ENCODE results near the gene LCORL.

Gene LCORL

DNA sequence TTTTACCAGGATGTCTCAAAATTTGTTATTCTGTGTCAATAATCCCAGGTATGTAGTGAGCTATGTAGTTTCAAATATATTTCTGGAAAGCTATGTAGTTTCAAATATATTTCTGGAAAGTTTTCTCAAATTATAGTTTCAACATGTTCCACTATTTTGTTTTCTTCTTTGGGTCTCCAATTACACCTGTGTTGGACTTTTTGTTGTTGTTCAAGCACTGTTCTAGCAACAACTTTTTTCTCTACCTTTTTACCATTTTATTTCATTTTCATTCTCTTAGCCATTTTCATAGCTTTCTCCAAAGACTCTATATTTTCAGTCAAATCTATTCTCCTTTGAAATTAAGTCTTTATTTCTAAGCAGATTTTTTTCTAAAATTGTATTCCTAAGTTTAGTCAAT is 88.4 kb downstream of the LCORL start:
- H3K4me3 ChIP-seq (replicated peaks; ENCODE audit: insufficient read depth, low read length), result no peak overlapping the region
- no peaks in the 10 kb centered on the region for H3K27me3 ChIP-seq (ENCODE audit: insufficient read depth, poor library complexity, severe bottlenecking)
- no peak for DNase-seq (ENCODE audit: low read depth in 1 of 2, low spot score in 1 of 2)
- no peak for TF ChIP-seq POLR2AphosphoS5 (IDR thresholded peaks at IDR 0.05; ENCODE audit: low read depth)
- TF ChIP-seq, protein P1, sequence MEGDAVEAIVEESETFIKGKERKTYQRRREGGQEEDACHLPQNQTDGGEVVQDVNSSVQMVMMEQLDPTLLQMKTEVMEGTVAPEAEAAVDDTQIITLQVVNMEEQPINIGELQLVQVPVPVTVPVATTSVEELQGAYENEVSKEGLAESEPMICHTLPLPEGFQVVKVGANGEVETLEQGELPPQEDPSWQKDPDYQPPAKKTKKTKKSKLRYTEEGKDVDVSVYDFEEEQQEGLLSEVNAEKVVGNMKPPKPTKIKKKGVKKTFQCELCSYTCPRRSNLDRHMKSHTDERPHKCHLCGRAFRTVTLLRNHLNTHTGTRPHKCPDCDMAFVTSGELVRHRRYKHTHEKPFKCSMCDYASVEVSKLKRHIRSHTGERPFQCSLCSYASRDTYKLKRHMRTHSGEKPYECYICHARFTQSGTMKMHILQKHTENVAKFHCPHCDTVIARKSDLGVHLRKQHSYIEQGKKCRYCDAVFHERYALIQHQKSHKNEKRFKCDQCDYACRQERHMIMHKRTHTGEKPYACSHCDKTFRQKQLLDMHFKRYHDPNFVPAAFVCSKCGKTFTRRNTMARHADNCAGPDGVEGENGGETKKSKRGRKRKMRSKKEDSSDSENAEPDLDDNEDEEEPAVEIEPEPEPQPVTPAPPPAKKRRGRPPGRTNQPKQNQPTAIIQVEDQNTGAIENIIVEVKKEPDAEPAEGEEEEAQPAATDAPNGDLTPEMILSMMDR (IDR thresholded peaks at IDR 0.05; ENCODE audit: insufficient read depth, low read length), result no peak
- TF ChIP-seq, protein P2, sequence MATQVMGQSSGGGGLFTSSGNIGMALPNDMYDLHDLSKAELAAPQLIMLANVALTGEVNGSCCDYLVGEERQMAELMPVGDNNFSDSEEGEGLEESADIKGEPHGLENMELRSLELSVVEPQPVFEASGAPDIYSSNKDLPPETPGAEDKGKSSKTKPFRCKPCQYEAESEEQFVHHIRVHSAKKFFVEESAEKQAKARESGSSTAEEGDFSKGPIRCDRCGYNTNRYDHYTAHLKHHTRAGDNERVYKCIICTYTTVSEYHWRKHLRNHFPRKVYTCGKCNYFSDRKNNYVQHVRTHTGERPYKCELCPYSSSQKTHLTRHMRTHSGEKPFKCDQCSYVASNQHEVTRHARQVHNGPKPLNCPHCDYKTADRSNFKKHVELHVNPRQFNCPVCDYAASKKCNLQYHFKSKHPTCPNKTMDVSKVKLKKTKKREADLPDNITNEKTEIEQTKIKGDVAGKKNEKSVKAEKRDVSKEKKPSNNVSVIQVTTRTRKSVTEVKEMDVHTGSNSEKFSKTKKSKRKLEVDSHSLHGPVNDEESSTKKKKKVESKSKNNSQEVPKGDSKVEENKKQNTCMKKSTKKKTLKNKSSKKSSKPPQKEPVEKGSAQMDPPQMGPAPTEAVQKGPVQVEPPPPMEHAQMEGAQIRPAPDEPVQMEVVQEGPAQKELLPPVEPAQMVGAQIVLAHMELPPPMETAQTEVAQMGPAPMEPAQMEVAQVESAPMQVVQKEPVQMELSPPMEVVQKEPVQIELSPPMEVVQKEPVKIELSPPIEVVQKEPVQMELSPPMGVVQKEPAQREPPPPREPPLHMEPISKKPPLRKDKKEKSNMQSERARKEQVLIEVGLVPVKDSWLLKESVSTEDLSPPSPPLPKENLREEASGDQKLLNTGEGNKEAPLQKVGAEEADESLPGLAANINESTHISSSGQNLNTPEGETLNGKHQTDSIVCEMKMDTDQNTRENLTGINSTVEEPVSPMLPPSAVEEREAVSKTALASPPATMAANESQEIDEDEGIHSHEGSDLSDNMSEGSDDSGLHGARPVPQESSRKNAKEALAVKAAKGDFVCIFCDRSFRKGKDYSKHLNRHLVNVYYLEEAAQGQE (IDR thresholded peaks at IDR 0.05; ENCODE audit: insufficient replicate concordance, low read depth), result no peak
- TF ChIP-seq GABPA (IDR thresholded peaks at IDR 0.05; ENCODE audit: low read depth), result no peak
- TF ChIP-seq SPI1 (IDR thresholded peaks at IDR 0.05; ENCODE audit: borderline replicate concordance, low read depth), result no peak
- H3K27ac ChIP-seq (replicated peaks), result no peak overlapping the region

DNA sequence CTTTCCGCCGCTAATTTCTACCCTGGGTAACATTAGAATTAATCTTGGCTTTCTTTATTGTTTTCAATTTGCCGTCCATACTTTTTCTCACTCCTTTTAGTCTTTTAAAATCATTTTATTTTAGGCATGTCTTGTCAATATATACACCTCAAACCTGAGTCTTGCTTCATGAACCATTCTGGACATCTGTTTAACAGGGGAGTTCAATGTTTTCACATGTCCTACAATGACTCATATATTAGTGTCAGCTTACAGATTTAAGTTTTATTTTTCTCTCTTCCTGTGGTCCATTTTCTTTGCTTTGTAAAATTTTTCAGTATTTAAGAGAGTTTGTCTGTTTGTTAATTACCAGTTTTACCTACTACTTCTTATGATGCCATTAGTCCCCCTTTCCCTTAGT is 89.5 kb downstream of the LCORL start:
- Histone ChIP-seq H3K4me3 (replicated peaks; ENCODE audit: insufficient read depth, low read length) (no peak overlapping the region), H3K27me3 (ENCODE audit: insufficient read depth, poor library complexity, severe bottlenecking) (no peaks in the 10 kb centered on the region), H3K27ac (replicated peaks) (no peak overlapping the region)
- no peak for TF ChIP-seq GABPA (IDR thresholded peaks at IDR 0.05; ENCODE audit: low read depth)
- TF ChIP-seq, protein P1 (IDR thresholded peaks at IDR 0.05; ENCODE audit: insufficient read depth, low read length), result no peak
- TF ChIP-seq SPI1 (IDR thresholded peaks at IDR 0.05; ENCODE audit: borderline replicate concordance, low read depth), result no peak
- DNase-seq (ENCODE audit: low read depth in 1 of 2, low spot score in 1 of 2), result no peak

DNA sequence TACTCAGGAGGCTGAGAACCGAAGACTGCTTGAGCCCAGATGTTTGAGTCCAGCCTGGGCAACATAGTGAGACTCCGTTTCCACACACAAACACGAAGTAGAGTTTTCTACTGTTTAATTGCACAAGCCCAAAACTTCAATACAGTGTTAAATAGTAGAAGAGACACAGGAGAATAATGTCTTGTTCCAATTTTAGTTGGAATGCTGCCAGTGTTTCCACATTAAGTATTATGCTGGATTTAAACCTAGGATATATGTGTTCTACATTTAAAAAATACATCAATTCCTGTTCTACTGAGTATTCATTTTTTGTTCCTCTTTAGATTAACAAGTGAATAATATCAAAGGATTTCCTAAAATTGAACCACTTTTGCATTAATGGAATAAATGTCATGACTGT is 91.3 kb downstream of the LCORL start:
- no peaks in the 10 kb centered on the region for H3K27me3 ChIP-seq (ENCODE audit: insufficient read depth, poor library complexity, severe bottlenecking)
- H3K4me3 ChIP-seq (replicated peaks; ENCODE audit: insufficient read depth, low read length), result no peak overlapping the region
- no peak for TF ChIP-seq POLR2AphosphoS5 (IDR thresholded peaks at IDR 0.05; ENCODE audit: low read depth)
- no peak for TF ChIP-seq GABPA (IDR thresholded peaks at IDR 0.05; ENCODE audit: low read depth)
- TF ChIP-seq, protein P1 (IDR thresholded peaks at IDR 0.05; ENCODE audit: insufficient read depth, low read length), result no peak
- TF ChIP-seq, protein P2 (IDR thresholded peaks at IDR 0.05; ENCODE audit: insufficient replicate concordance, low read depth), result no peak
- TF ChIP-seq SPI1 (IDR thresholded peaks at IDR 0.05; ENCODE audit: borderline replicate concordance, low read depth), result no peak
- DNase-seq (ENCODE audit: low read depth in 1 of 2, low spot score in 1 of 2), result no peak
- no peak overlapping the region for H3K27ac ChIP-seq (replicated peaks)

DNA sequence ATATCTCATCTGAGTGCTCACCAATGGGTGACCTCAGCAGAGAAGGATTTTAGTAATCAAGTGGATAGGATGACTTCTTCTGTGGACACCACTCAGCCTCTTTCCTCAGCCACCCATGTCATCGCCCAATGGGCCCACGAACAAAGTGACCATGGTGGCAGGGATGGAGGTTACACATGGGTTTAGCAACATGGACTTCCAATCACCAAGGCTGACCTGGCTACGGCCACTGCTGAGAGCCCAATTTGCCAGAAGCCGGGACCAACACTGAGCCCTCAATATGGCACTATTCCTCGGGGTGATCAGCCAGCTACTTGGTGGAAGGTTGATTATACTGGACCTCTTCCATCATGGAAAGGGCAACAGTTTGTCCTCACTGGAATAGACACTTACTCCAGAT is 97.4 kb downstream of the LCORL start:
- Histone ChIP-seq H3K4me3 (replicated peaks; ENCODE audit: insufficient read depth, low read length) (no peak overlapping the region), H3K27me3 (ENCODE audit: insufficient read depth, poor library complexity, severe bottlenecking) (no peaks in the 10 kb centered on the region), H3K27ac (replicated peaks) (no peak overlapping the region)
- no peak for DNase-seq (ENCODE audit: low read depth in 1 of 2, low spot score in 1 of 2)
- TF ChIP-seq, protein P1 (IDR thresholded peaks at IDR 0.05; ENCODE audit: insufficient read depth, low read length), result no peak
- TF ChIP-seq POLR2AphosphoS5 (IDR thresholded peaks at IDR 0.05; ENCODE audit: low read depth) (no peak), SPI1 (IDR thresholded peaks at IDR 0.05; ENCODE audit: borderline replicate concordance, low read depth) (no peak), GABPA (IDR thresholded peaks at IDR 0.05; ENCODE audit: low read depth) (no peak)
- TF ChIP-seq, protein P2 (IDR thresholded peaks at IDR 0.05; ENCODE audit: insufficient replicate concordance, low read depth), result no peak
